Ishikawa (cell line): ENCODE measurements around the gene PGAP2.

ENCODE experiments used
- CEBPB ChIP-seq: IDR thresholded peaks from 2 replicates; pipeline ENCODE4 v1.6.1; 2012
- CREB1 ChIP-seq: IDR thresholded peaks from 2 replicates; pipeline ENCODE4 v1.6.1; 2012; ENCODE audit warnings: low read depth
- EGR1 ChIP-seq: IDR thresholded peaks from 2 replicates; pipeline ENCODE4 v1.6.1; 2012
- EP300 ChIP-seq: IDR thresholded peaks from 2 replicates; pipeline ENCODE4 v1.6.1; 2012; ENCODE audit warnings: borderline replicate concordance
- NFIC ChIP-seq: IDR thresholded peaks from 2 replicates; pipeline ENCODE4 v1.6.1; 2012
- RAD21 ChIP-seq: IDR thresholded peaks from 2 replicates; pipeline ENCODE4 v1.6.1; 2012; ENCODE audit warnings: low read depth
- TCF12 ChIP-seq: IDR thresholded peaks from 2 replicates; pipeline ENCODE4 v1.6.1; 2012; ENCODE audit warnings: low read depth
- YY1 ChIP-seq: IDR thresholded peaks from 2 replicates; pipeline ENCODE4 v1.6.1; 2012; ENCODE audit warnings: low read depth
- ZBTB7A ChIP-seq: IDR thresholded peaks from 2 replicates; pipeline ENCODE4 v1.6.1; 2012; ENCODE audit warnings: low read depth
- TF ChIP-seq, protein P1 (sequence below): IDR thresholded peaks from 2 replicates; pipeline ENCODE4 v1.6.1; 2012; ENCODE audit warnings: low read depth, mild to moderate bottlenecking

PGAP2 gene

DNA sequence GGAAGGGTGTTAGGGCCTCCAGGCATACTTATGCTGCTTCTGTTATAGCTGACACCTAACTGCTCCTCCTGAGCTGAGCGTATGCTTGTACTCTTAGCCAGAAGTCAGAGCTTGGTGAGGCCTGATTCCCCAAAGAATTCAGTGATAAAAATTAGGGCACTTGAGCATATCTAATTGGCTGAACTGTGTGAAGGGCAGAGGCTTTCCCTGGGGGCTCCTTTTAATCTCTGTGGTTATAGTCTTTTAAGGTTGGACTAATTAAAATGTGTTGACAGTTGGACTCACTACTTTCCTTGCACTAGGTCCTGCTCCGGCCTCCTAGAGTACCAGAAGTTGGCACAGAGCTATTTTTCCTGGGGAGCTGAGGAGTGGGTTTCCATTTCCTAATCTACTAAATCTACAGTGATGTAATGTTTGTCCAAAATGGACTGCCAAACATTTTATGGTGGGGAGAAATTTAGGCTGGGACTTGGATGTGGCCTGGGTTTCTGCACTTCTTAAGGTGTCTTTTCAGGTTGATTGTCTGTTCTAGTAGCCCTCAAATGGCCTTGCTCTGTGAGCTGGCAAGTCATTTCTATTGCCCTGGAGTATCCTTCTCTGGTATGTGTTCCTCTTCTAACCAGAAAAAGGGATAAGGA lies 65.5 kb downstream of the PGAP2 start:
- TF ChIP-seq RAD21 (no peak), CEBPB (no peak), EP300 (no peak), YY1 (no peak), CREB1 (no peak), TCF12 (no peak), EGR1 (no peak), NFIC (no peak), ZBTB7A (no peak)
- TF ChIP-seq, protein P1, sequence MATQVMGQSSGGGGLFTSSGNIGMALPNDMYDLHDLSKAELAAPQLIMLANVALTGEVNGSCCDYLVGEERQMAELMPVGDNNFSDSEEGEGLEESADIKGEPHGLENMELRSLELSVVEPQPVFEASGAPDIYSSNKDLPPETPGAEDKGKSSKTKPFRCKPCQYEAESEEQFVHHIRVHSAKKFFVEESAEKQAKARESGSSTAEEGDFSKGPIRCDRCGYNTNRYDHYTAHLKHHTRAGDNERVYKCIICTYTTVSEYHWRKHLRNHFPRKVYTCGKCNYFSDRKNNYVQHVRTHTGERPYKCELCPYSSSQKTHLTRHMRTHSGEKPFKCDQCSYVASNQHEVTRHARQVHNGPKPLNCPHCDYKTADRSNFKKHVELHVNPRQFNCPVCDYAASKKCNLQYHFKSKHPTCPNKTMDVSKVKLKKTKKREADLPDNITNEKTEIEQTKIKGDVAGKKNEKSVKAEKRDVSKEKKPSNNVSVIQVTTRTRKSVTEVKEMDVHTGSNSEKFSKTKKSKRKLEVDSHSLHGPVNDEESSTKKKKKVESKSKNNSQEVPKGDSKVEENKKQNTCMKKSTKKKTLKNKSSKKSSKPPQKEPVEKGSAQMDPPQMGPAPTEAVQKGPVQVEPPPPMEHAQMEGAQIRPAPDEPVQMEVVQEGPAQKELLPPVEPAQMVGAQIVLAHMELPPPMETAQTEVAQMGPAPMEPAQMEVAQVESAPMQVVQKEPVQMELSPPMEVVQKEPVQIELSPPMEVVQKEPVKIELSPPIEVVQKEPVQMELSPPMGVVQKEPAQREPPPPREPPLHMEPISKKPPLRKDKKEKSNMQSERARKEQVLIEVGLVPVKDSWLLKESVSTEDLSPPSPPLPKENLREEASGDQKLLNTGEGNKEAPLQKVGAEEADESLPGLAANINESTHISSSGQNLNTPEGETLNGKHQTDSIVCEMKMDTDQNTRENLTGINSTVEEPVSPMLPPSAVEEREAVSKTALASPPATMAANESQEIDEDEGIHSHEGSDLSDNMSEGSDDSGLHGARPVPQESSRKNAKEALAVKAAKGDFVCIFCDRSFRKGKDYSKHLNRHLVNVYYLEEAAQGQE = no peak
